ENCODE data around the gene ASB2.
A peak's percentile ranks its signal among the peaks of the same experiment; 100 is the strongest.

The ASB2 gene

GRCh38 chr14:93929048-93929535 is 47.3 kb downstream of the ASB2 start:
- DNase-seq (ENCODE audit: low spot score), result no peak

GRCh38 chr14:93928184-93929047 is 48.0 kb downstream of the ASB2 start:
- no peak for DNase-seq (ENCODE audit: low spot score)

- no peak for DNase-seq (ENCODE audit: low spot score)
Observed at GRCh38 chr14:93927800-93928145, 48.6 kb downstream of the ASB2 start.

GRCh38 chr14:93926873-93927799 is 49.2 kb downstream of the ASB2 start, which contains the start of gene FAM181A:
Gene FAM181A (plus strand): TSS chr14:93927344. CDS start chr14:93928286, 942 bp downstream.
- no peak for DNase-seq (ENCODE audit: low spot score)

GRCh38 chr14:93926245-93926872 is 50.0 kb downstream of the ASB2 start:
- no peak for DNase-seq (ENCODE audit: low spot score)

- DNase-seq (ENCODE audit: low spot score), result no peak
Observed at GRCh38 chr14:93925374-93925895, 50.9 kb downstream of the ASB2 start.

- no peak for DNase-seq (ENCODE audit: low spot score)
Observed at GRCh38 chr14:93924592-93925355, 51.6 kb downstream of the ASB2 start.

GRCh38 chr14:93923626-93924025 is 52.7 kb downstream of the ASB2 start:
- no peak for DNase-seq (ENCODE audit: low spot score)

- no peak for DNase-seq (ENCODE audit: low spot score)
Observed at GRCh38 chr14:93921001-93921806, 55.2 kb downstream of the ASB2 start.

- DNase-seq (ENCODE audit: low spot score), result no peak
Observed at GRCh38 chr14:93917141-93917540, 59.2 kb downstream of the ASB2 start.

GRCh38 chr14:93916498-93916897 is 59.9 kb downstream of the ASB2 start:
- no peak for DNase-seq (ENCODE audit: low spot score)

- no peak for DNase-seq (ENCODE audit: low spot score)
Observed at GRCh38 chr14:93915800-93916199, 60.6 kb downstream of the ASB2 start.

GRCh38 chr14:93915070-93915705 is 61.2 kb downstream of the ASB2 start:
- no peak for DNase-seq (ENCODE audit: low spot score)

GRCh38 chr14:93914278-93914677 is 62.1 kb downstream of the ASB2 start:
- no peak for DNase-seq (ENCODE audit: low spot score)

- DNase-seq (ENCODE audit: low spot score), result peak; percentile 34
Observed at GRCh38 chr14:93912782-93913181, 63.6 kb downstream of the ASB2 start.

- no peak for DNase-seq (ENCODE audit: low spot score)
Observed at GRCh38 chr14:93911975-93912615, 64.3 kb downstream of the ASB2 start.

- DNase-seq (ENCODE audit: low spot score), result no peak
Observed at GRCh38 chr14:93909429-93910128, 66.8 kb downstream of the ASB2 start.

Measured in AG20443 (cell line).